GM23248 (cell line): ENCODE measurements around the gene EXOC6.

Source experiments
- EZH2 ChIP-seq: fragments of 200-600 bp; sonication (generic); IDR thresholded peaks from 2 replicates; pipeline ENCODE4 v1.6.1; 2018; ENCODE audit warnings: antibody characterized with exemption, mild to moderate bottlenecking; ENCODE audit not compliant: insufficient read depth, poor library complexity, severe bottlenecking
- EZH2phosphoT487 ChIP-seq: fragments of 200-600 bp; sonication (generic); IDR thresholded peaks from 2 replicates; pipeline ENCODE4 v1.6.1; 2018; ENCODE audit warnings: antibody characterized with exemption, moderate library complexity, mild to moderate bottlenecking, low read depth; ENCODE audit not compliant: insufficient read depth

DNA sequence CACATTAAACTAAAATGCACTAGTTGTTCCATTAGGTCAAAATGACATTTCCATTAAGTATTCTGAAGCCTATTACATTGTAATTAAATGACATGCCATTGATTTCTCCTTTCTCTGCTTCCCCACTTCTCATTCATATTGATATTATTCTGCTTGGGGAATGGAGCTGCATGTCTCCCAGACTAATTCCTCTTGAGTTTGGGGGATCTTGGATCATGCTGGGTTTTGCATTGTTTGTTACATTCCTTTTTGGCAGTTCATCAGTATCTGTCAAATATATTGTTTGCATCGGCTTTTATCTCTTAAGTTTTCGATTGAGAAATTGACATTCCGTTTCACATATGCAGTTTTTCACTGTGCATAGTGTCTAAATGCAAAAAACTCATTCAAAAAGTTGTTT is 147.2 kb downstream of the EXOC6 start:
- no peak for TF ChIP-seq EZH2phosphoT487
- TF ChIP-seq EZH2 = no peak
